GM18498 (cell line): Measurements from ENCODE around the gene UNC45B.
"Not testable (repeated sequence)": the region's sequence is repeated elsewhere in the genome, so short reads cannot be mapped to it uniquely, and the experiment has no call there.

Experiments
- ATAC-seq: cut with Tn5 transposase; IDR thresholded peaks from one replicate; pipeline ENCODE4 v1.9.1; 2021; ENCODE audit warnings: mild to moderate bottlenecking, moderate library complexity; ENCODE audit not compliant: unreplicated experiment

The UNC45B gene

GRCh38 chr17:35213412-35213940 is 65.9 kb downstream of the UNC45B start:
- no peak for ATAC-seq

GRCh38 chr17:35214192-35214591 is 66.6 kb downstream of the UNC45B start:
- no peak for ATAC-seq

GRCh38 chr17:35214631-35215273 is 67.1 kb downstream of the UNC45B start:
- ATAC-seq, result no peak

GRCh38 chr17:35217107-35217506 is 69.5 kb downstream of the UNC45B start:
- no peak for ATAC-seq

GRCh38 chr17:35218915-35219314 is 71.3 kb downstream of the UNC45B start:
- no peak for ATAC-seq

- ATAC-seq, result no peak
These were observed 74.8 kb downstream of the UNC45B start for GRCh38 chr17:35222452-35222851.

- ATAC-seq, result no peak
These were observed 76.8 kb downstream of the UNC45B start for GRCh38 chr17:35224436-35224835.

- ATAC-seq, result no peak
These were observed 79.9 kb downstream of the UNC45B start for GRCh38 chr17:35227546-35227945.

GRCh38 chr17:35229638-35230037 is 82.0 kb downstream of the UNC45B start:
- no peak for ATAC-seq

- not testable (repeated sequence) for ATAC-seq
These were observed 86.7 kb downstream of the UNC45B start for GRCh38 chr17:35234315-35234714.

- no peak for ATAC-seq
These were observed 87.7 kb downstream of the UNC45B start for GRCh38 chr17:35235289-35235688.

GRCh38 chr17:35235917-35236316 is 88.3 kb downstream of the UNC45B start:
- ATAC-seq, result no peak

GRCh38 chr17:35236821-35237220 is 89.2 kb downstream of the UNC45B start:
- no peak for ATAC-seq

GRCh38 chr17:35238821-35239220 is 91.2 kb downstream of the UNC45B start:
- no peak for ATAC-seq
